ENCODE data around the gene OSM.
"Not testable (repeated sequence)": the region's sequence is repeated elsewhere in the genome, so short reads cannot be mapped to it uniquely, and the experiment has no call there.

OSM gene

DNA sequence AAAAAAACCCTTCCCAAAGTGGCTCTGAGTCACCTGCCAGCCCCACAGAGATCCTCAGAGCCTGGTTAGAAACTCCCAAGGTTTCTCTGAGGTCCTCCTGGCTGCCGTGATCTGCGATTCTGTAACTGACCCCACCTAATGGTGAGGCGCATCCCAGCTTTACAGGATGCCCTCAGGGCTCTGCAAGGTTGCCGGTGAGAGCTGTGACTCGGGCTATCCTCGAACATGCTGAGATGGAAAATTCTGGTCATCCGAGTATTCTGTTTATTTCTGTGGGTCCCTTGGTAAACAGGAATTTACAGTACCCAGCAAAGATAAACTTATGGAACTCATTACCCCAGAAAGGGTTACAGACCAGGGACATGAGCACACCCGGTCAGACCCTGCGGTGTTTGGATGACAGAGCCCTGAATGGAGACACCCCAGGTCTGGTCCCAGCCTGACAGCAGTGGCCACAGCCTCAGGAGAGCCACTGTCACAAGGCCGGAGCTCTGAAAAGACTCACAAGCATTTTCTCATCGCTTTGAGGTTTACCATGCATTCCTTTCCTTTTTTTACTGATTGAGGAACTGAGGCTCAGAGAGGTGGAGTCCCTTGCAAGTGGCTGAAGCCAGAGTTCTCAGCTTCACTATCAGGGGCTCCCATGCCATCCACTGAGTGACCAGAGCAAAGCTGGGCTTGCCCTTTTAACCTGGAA, 42.3 kb downstream of the OSM start:
- no peak for DNase-seq

- no peak for DNase-seq
Measured at GRCh38 chr22:30223303-30223702, 43.3 kb downstream of the OSM start.

DNA sequence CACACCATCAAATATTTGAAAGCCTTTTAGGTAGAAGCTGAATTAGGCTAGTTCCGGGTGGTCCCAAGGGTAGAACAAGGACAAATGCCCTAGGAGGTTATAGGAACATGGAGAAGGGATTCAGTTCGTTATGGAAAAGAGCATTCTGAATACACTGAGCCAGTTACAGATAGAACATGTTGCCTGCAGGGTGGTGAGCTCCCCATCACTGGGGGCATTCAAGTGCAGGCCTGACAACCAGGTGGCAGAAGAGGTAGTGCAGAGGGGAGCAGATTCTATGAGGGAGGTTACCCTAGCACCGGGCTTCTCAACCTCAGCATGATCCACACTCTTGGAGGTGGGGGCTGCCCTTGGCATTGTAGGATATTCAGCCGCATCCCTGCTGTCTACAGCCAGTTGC, 44.3 kb downstream of the OSM start:
- DNase-seq: no peak

DNA sequence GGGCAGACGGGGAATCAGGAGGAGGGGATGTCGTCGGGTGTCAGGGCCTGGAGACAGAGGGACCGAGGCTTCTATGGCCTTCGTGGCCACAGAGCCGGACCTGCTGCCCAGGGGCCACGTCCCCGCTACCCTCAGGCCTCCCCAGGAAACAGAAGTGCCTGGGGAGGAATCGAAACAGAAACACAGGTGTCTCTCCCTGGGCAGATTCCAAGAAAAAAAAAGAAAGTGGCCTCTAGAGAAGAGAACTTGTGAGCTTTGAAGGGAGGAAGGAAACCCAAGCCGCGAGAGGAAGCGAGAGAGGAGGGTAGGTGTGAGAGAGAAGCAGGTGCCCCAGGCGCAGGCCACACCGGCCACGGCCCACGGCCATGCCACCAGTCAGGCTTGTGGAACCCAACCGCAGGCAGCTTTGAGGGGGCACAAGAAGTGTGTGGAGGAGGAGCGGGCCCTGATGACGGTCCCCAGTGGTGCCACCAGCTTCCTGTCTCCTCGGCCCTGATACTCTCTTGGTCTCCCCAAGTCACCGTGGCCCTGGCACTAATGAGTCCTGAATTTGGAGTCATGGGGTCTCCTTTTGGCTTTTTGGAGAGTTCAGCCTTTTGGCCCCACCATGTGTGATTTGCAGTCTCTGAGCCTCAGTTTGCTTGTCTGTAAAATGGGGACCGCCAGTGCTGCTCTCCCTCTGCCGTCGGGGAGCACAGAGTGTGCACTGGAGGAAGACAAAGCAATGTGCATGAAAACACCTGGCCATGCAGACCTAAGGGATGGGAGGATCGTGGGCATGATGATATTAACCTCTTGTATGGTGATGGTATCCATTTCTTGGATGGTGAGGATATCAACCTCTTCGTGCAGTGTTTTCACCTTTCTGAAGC, 45.3 kb downstream of the OSM start:
- DNase-seq: no peak

DNA sequence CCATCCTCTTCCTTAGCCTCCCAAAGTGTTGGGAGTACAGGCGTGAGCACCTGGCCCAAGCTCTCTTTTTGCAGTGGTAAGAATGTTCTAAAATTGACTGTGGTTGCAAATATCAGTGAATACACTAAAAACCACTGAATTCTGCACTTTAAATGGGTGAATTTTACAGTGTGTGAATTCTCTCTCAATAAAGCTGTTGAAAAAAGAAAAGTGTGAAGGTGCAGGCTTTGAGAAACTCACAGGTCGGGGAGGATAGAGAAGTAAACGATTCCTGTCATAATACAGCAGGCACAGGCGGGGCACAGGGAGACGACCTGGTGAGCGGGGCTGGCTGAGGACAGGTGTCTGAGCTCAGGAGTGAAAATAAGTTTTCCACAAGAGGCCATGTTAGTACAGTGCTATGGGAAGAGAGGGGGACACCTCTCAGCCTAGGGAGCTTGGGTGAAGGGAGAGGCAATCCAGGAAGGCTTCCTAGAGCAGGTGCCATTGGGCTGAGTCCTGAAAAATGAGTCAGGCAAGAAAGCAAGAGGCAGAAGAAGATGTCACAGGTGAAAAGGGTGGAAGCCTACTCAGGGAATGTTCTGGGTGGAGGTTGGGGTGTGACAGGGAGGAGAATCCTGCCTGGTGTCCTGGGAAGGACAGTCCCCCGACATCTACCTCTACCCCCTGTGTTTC, 46.2 kb downstream of the OSM start:
- DNase-seq: no peak

DNA sequence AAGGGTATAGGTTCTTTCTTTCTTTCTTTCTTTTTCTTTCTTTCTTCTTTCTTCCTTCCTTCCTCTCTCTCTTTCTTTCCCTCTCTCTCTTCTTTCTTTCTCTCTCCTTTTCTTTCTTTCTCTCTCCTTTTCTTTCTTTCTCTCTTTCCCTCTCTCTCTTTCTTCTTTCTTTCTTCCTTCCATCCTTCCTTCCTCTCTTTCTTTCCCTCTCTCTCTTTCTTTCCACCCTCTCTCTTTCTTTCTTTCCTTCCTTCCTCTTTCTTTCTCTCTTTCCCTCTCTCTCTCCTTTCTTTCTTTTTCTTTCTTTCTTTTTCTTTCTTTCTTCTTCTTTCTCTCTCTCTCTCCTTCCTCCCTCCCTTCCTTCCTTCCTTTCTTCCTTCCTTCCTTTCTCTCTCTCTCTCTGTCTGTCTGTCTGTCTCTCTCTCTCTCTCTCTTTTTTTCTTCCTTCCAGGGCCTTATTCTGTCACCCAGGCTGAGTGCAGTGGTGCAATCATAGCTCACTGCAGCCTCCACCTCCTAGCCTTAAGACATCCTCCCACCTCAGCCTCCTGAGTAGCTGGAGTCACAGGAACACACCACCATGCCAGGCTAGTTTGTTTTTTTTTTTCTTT, 46.9 kb downstream of the OSM start:
- no peak for DNase-seq

DNA sequence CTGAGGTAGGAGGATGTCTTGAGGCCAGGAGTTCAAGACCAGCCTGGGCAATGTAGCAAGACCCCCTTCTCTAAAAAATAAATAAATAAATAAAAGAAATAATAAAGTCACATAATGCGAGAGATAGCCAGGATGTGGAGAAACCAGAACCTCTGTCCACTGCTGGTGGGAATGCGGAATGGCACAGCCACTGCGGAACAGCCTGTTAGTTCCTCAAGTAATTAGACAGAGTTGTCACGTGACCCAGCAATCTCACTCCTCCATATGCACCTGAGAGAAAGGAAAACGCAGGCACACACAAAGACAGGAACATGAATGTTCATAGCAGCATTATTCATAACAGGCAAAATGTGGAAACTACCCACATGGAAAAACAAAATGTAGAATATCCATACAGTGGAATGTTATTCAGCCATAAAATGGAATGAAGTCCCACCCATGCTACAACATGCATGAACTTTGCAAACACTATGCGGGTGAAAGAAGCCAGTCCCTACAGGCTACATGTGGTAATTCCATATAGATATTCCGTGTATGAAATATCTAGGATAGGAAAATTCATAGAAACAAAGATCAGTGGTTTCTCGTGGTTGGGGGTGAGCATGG, 47.5 kb downstream of the OSM start:
- DNase-seq: no peak

GRCh38 chr22:30217698-30218560, 48.7 kb downstream of the OSM start:
- no peak for DNase-seq

- DNase-seq: no peak
Measured at GRCh38 chr22:30216710-30217109, 49.9 kb downstream of the OSM start.

DNA sequence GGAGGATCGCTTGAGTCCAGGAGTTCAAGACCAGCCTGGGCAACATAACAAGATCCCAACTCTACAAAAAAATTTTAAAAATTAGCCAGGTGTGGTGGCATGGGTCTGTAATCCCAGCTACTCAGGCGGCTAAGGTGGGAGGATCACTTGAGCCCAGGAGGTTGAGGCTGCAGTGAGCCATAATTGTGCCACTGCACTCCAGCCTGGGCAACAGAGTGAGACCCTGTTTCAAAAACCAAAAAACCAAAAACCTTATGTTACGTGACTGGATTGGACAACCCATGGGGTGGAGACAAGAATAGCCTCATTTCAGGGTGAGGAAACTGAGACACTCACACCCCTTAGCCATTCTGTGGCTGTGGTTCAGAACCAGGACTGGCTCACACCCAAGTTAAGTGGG, 50.4 kb downstream of the OSM start:
- not testable (repeated sequence) for DNase-seq

GRCh38 chr22:30214703-30215407, 51.8 kb downstream of the OSM start:
- peak; percentile 81 for DNase-seq

DNA sequence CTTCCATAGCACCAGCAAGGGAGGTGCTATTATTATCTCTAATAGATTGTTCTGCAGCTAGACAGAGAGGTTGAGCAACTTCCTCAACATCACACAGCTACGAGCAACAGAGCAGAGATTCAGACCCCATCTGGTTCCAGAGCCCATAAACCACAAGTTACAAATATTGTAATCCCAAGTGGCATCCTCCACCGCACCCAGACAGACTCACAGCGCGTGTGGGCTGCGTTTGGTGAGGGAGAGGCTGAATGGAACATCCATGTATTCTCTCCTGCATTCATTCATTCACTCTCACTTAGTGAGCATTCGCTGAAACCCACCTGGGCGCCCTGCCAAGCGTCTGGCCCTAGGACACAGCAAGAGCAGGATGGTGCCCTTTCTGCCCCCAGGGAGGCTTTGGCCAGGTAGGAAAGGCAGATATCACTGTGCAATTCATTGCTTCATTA, 53.6 kb downstream of the OSM start:
- peak in 1 of 2 experiments; percentile 34 for DNase-seq

Data from SHP77 (cell line).